GM10248 (cell line): Measurements from ENCODE around the gene PNPLA7.
A peak's percentile ranks its signal among the peaks of the same experiment; 100 is the strongest.
"Not testable (repeated sequence)": the region's sequence is repeated elsewhere in the genome, so short reads cannot be mapped to it uniquely, and the experiment has no call there.

Experiments used
- CTCF ChIA-PET: fragments of 300-600 bp; sonication (Branson Sonifier 250); formaldehyde crosslinking; extraction: SDS; loops from one replicate; lab custom pipeline; 2021; ENCODE audit warnings: antibody characterized with exemption; lab: Yijun Ruan, JAX
- POLR2A ChIA-PET: fragments of 350-650 bp; sonication (Branson Sonifier 250); formaldehyde crosslinking; extraction: SDS; loops from one replicate; lab custom pipeline; 2020; ENCODE audit warnings: antibody characterized with exemption; lab: Yijun Ruan, JAX
- DNase-seq: peaks from one replicate; pipeline ENCODE4 v3.0.0; 2012; ENCODE audit errors: extremely low spot score
- CTCF ChIP-seq: IDR thresholded peaks from 2 replicates; pipeline ENCODE4 v1.5.1; 2012; ENCODE audit warnings: mild to moderate bottlenecking, low read depth; ENCODE audit errors: extremely low read depth, missing control alignments, control extremely low read depth

PNPLA7 gene

DNA sequence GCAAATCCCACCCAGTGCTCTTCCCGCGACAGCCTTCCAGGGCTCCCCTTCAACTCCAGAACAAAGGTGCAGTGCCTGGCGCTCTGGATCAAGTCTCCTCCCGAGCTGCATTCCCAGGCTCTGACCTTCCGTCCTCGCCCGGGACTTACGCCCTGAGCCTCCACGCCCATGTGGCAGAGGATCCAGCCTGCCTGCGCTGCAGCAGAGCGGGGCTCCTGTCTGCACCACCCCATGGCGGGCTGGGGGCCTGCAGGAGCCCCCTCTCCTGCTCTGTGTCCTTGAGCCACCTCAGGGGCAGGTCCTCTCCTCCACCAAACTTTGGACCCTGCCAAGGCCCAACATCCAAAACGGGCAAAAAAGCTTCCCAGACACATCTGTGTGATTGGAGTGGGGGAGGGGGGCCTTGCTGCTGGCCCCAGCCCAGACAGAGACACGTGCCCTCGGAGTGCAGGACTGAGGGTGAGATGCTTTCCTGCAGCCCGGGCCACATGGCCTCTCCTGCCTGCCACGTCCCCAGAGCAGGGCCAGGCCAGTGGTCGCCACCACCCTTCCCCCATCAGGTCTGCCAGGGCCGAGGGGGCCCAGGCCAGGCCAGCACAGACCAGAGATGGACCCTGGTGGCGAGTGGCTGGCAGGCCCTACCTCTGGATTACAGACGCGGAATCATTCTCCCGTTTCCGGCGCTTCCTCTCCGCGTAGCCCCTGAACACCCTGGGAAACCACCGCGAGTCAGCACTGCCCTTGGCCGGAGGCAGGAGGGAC, 95.4 kb downstream of the PNPLA7 start:
- DNase-seq, result no peak
- TF ChIP-seq CTCF, result no peak
- ChIA-PET POLR2A (no interaction called here), CTCF (interaction anchor here (0.9 to 1.0 kb wide), 2 partner anchors 9 to 153 kb away, joined by 3 read pairs; partner anchors contain the start of gene NRARP)

DNA sequence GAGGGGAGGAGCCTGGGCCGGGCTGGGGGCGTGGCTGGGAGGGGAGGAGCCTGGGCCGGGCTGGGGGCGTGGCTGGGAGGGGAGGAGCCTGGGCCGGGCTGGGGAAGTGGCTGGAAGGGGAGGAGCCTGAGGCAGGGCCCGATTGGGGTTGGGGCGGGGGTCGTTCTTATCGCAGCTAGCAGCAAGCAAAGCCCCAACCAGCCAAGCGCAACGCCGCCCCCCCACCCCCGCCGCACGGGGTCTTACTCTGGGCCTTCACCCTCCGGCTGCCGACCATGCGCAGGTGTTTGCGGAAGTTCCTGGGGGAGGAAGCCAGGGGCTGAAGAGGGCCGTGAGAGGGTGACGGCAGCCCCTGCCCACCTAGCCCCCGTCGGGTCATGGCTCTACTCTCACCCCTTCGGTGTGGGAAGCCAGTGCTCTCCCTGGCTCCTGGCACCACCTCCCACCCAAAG, 96.0 kb downstream of the PNPLA7 start:
- POLR2A ChIA-PET, result no interaction called here
- no peak for TF ChIP-seq CTCF
- DNase-seq, result peak; percentile 64
- CTCF ChIA-PET, result no interaction called here

- TF ChIP-seq CTCF, result no peak
- ChIA-PET CTCF (interaction anchor here (1.7 kb wide), 1 partner anchor 30 kb away, joined by 6 read pairs; the partner anchor contains the start of genes EXD3 and NOXA1), POLR2A (no interaction called here)
- DNase-seq, result peak; percentile 89
These were observed 96.5 kb downstream of the PNPLA7 start for GRCh38 chr9:137453643-137454081.

DNA sequence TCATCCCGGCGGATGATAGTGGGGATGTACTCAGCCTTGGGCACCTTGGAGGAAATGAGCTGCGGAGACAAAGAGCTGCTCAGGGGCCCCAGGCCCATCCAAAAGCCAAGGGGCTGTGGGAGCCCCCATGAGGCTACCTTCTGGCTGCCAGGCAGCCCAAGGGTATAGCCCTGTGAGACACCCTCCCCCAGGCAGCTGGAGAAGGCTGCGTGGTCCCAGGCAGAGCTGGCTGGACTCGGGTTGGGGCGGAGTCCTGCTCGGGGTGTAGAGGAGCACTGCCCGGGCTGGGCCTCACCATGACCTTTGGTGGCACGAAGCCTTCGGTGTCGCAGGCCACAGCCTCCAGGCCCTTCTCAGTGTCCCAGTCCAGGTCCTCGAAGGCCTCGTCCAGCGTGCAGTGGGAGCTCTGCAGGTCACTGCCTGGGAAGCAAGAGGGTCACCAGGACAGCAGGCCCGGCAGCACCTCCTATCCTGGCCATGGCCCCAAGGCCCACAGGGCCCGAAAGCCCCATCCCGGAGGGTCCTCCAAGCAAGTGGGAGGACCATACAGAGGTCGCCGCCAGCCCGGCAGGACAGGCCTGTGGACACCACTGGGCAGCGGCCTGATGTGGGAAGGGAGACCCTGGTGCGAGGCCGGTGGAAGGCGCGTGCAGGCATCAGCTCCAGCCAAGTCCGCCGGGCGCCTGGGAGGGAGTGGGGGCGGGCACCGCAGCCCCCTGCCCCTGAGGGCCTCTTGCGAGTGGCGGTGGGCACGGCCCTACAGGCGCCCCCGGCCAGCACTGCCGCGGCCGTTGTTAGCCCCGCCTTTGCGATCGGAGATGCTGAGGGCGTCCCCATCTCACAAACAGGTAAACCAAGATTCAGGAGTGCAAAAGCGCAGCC, 97.2 kb downstream of the PNPLA7 start:
- POLR2A ChIA-PET, result no interaction called here
- no peak for TF ChIP-seq CTCF
- DNase-seq, result no peak
- CTCF ChIA-PET, result interaction anchor here (1.7 kb wide), 1 partner anchor 30 kb away, joined by 6 read pairs; the partner anchor contains the start of genes EXD3 and NOXA1

GRCh38 chr9:137452006-137452760, 98.0 kb downstream of the PNPLA7 start:
- CTCF ChIA-PET, result interaction anchor here (1.7 kb wide), 1 partner anchor 29 kb away, joined by 6 read pairs; the partner anchor contains the start of genes EXD3 and NOXA1
- POLR2A ChIA-PET, result no interaction called here
- no peak for DNase-seq
- no peak for TF ChIP-seq CTCF

DNA sequence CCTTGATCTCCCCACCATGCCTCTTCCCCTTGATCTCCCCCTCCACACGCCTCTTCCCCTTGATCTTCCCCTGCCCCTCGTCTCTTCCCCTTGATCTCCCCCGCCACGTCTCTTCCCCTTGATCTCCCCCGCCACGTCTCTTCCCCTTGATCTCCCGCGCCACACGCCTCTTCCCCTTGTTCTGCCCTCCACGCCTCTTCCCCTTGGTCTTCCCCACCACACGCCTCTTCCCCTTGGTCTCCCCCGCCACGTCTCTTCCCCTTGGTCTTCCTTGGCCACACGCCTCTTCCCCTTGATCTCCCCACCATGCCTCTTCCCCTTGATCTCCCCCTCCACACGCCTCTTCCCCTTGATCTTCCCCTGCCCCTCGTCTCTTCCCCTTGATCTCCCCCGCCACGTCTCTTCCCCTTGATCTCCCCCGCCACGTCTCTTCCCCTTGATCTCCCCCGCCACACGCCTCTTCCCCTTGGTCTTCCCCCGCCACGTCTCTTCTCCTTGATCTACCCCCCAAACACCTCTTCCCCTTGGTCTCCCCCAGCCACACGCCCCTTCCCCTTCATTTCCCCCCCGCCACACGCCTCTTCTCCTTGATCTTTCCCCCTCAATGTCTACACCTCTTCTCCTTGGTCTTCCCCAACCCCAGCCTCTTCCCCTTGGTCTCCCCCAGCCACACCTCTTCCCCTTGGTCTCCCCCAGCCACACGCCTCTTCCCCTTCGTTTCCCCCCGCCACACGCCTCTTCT, 98.8 kb downstream of the PNPLA7 start:
- DNase-seq, POLR2A ChIA-PET: not testable (repeated sequence)
- CTCF ChIA-PET, result interaction anchor here (1.7 kb wide), 1 partner anchor 28 kb away, joined by 6 read pairs; the partner anchor contains the start of genes EXD3 and NOXA1

- POLR2A ChIA-PET, DNase-seq: not testable (repeated sequence)
- CTCF ChIA-PET, result interaction anchor here (0.8 kb wide), 1 partner anchor 28 kb away, joined by 3 read pairs; the partner anchor contains the start of gene EXD3
These were observed 99.5 kb downstream of the PNPLA7 start for GRCh38 chr9:137450539-137451222.
